Natural killer cell (primary cell): Measurements from ENCODE around the gene MCM8. TPM values are rescaled to one million over a fixed set of nuclear protein-coding genes. Genes with fewer than 3 reads are reported as not detected.
A peak's percentile ranks its signal among the peaks of the same experiment; 100 is the strongest.

ENCODE experiments used
- ATAC-seq, 3 donors: fragments of 150-1000 bp in 2 of 3; fragments of 200-7000 bp in 1 of 3; cut with Tn5 transposase; 1 replicate in 1 of 3; 2 replicates in 2 of 3; pipeline ENCODE4 v1.10.0; 2021; ENCODE audit warnings: mild to moderate bottlenecking in 2 of 3, moderate library complexity in 2 of 3
- DNase-seq, 2 donors: peaks; one replicate each; pipeline versions ENCODE4 v3.0.0 to v3.0.0-alpha.2; 2013 to 2021; ENCODE audit warnings: mixed read lengths in 1 of 2
- H3K27ac ChIP-seq: one replicate; pipeline ENCODE4 v1.5.1; 2013; ENCODE audit warnings: mild to moderate bottlenecking, low read length
- H3K27me3 ChIP-seq: one replicate; pipeline ENCODE4 v1.6.1; 2013; ENCODE audit warnings: low read length; ENCODE audit not compliant: control insufficient read depth, insufficient read depth
- H3K36me3 ChIP-seq: one replicate; pipeline ENCODE4 v1.6.1; 2013; ENCODE audit warnings: low read length; ENCODE audit not compliant: control insufficient read depth, insufficient read depth
- H3K4me1 ChIP-seq: one replicate; pipeline ENCODE4 v1.6.1; 2013; ENCODE audit warnings: low read length; ENCODE audit not compliant: control insufficient read depth, insufficient read depth
- H3K4me3 ChIP-seq: one replicate; pipeline ENCODE4 v1.5.1; 2013; ENCODE audit warnings: low read length
- H3K9me3 ChIP-seq: one replicate; pipeline ENCODE4 v1.6.1; 2013; ENCODE audit warnings: low read length; ENCODE audit not compliant: control insufficient read depth, insufficient read depth
- H3K27ac Mint-ChIP-seq, 2 donors: one replicate each; pipeline ENCODE4 v1.8.0; 2022; ENCODE audit warnings: mild to moderate bottlenecking in 2 of 2, mixed read lengths in 2 of 2, moderate library complexity in 1 of 2
- H3K27me3 Mint-ChIP-seq, 2 donors: one replicate each; pipeline ENCODE4 v1.8.0; 2022; ENCODE audit warnings: low read depth in 2 of 2, mixed read lengths in 2 of 2
- H3K36me3 Mint-ChIP-seq: one replicate; pipeline ENCODE4 v1.8.0; 2022; ENCODE audit warnings: mixed read lengths
- H3K4me1 Mint-ChIP-seq, 2 donors: one replicate each; pipeline ENCODE4 v1.8.0; 2022; ENCODE audit warnings: mixed read lengths in 2 of 2
- H3K4me3 Mint-ChIP-seq: one replicate; pipeline ENCODE4 v1.8.0; 2022; ENCODE audit warnings: mild to moderate bottlenecking, moderate library complexity, mixed read lengths
- H3K9me3 Mint-ChIP-seq, 2 donors: one replicate each; pipeline ENCODE4 v1.8.0; 2022; ENCODE audit warnings: mixed read lengths in 2 of 2
- WGBS: methylation state at CpG from one replicate; pipeline ENCODE4 v1.1.7; 2013; ENCODE audit warnings: missing lambda C conversion rate; ENCODE audit not compliant: insufficient coverage; 5-methylcytosine and 5-hydroxymethylcytosine counted together
- intact Hi-C: fragments of 100-400 bp; cut with micrococcal nuclease; formaldehyde crosslinking; loops from one replicate; pipeline ENCODE4 v1.14.2; 2022
- total RNA-seq, 4 donors: library from RNA; stranded (reverse); fragments of 120-200 nt in 1 of 4; gene quantifications; one replicate each; pipeline versions ENCODE4 v1.2.3 to v1.2.4, GENCODE V29; 2013 to 2022
- TF ChIP-seq, protein P1 (sequence below): fragments of 200-600 bp; IDR thresholded peaks from one replicate; pipeline ENCODE4 v1.8.0; 2022; ENCODE audit warnings: antibody characterized with exemption

Gene MCM8
- total RNA-seq, 3 donors from 2014 or later (not counting 1 experiment from before 2014, with no cell fraction given) = 8.1 to 14.3 (median 9.0) TPM

DNA sequence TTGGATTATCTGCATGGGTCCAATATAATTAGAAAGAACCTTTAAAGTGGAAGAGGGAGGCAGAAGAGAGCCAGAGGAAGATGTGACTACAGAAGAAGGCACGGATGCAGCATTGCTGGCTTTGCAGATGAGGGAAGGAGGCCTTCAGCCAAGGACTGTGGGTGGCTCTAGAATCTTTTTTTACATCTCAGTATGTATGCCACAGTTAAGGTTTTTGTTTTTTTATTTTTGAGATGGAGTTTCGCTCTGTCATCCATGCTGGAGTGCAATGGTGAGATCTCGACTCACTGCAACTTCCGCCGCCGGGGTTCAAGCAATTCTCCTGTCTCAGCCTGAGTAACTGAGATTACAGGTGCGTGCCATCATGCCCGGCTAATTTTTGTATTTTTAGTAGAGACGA lies 49.3 kb downstream of the MCM8 start:
- H3K4me1 Mint-ChIP-seq = peaks cover 44 to 47% of the 10 kb centered on the region in 2 donors
- Histone ChIP-seq H3K36me3 (no peaks in the 10 kb centered on the region), H3K9me3 (no peaks in the 10 kb centered on the region), H3K27me3 (no peaks in the 10 kb centered on the region), H3K27ac (no peak overlapping the region), H3K4me1 (peaks cover 24% of the 10 kb centered on the region), H3K4me3 (no peak overlapping the region)
- no peak overlapping the region for H3K4me3 Mint-ChIP-seq
- H3K27me3 Mint-ChIP-seq = no peaks in the 10 kb centered on the region
- intact Hi-C loops = loop anchor here (5.0 kb wide), 1 partner anchor 432 kb away; no protein-coding TSS in a partner anchor
- H3K9me3 Mint-ChIP-seq = no peaks in the 10 kb centered on the region
- no peaks in the 10 kb centered on the region for H3K36me3 Mint-ChIP-seq
- no peak for DNase-seq
- WGBS = 97% methylated on average over 9 of the region's 9 CpGs
- no peak overlapping the region for H3K27ac Mint-ChIP-seq
- no peak for ATAC-seq
- TF ChIP-seq, protein P1, sequence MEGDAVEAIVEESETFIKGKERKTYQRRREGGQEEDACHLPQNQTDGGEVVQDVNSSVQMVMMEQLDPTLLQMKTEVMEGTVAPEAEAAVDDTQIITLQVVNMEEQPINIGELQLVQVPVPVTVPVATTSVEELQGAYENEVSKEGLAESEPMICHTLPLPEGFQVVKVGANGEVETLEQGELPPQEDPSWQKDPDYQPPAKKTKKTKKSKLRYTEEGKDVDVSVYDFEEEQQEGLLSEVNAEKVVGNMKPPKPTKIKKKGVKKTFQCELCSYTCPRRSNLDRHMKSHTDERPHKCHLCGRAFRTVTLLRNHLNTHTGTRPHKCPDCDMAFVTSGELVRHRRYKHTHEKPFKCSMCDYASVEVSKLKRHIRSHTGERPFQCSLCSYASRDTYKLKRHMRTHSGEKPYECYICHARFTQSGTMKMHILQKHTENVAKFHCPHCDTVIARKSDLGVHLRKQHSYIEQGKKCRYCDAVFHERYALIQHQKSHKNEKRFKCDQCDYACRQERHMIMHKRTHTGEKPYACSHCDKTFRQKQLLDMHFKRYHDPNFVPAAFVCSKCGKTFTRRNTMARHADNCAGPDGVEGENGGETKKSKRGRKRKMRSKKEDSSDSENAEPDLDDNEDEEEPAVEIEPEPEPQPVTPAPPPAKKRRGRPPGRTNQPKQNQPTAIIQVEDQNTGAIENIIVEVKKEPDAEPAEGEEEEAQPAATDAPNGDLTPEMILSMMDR = no peak

DNA sequence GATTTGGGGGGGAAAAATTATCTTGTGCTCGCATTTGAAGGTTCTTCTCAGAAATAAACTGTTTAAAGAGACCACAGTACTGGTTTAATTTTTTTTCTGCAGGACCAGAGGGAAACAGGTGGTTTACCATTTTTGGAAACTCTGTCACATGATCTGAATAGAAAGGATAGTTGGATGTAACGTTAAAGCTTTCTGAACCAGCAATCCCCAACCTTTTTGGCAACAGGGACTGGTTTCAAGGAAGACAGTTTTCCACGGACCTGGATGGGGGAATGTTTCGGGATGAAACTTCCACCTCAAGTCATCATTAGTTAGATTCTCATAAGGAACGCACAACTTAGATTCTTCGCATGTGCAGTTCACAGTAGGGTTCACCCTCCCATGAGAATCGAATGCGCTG lies 50.4 kb downstream of the MCM8 start:
- H3K27ac ChIP-seq = no peak overlapping the region
- Mint-ChIP-seq H3K4me3 (no peak overlapping the region), H3K36me3 (no peaks in the 10 kb centered on the region), H3K4me1 (peaks cover 34 to 41% of the 10 kb centered on the region in 2 donors), H3K27me3 (no peaks in the 10 kb centered on the region), H3K9me3 (no peaks in the 10 kb centered on the region), H3K27ac (no peak overlapping the region)
- H3K4me1 ChIP-seq = peaks cover 23% of the 10 kb centered on the region
- 60% methylated on average over 8 of the region's 8 CpGs for WGBS
- TF ChIP-seq, protein P1 = no peak
- intact Hi-C loops = loop anchor here (5.0 kb wide), 1 partner anchor 434 kb away; no protein-coding TSS in a partner anchor
- no peak overlapping the region for H3K4me3 ChIP-seq
- H3K9me3 ChIP-seq = no peaks in the 10 kb centered on the region
- no peak for DNase-seq
- no peaks in the 10 kb centered on the region for H3K36me3 ChIP-seq
- no peak for ATAC-seq
- H3K27me3 ChIP-seq = no peaks in the 10 kb centered on the region

GRCh38 chr20:6006603-6006949 lies 56.1 kb downstream of the MCM8 start:
- TF ChIP-seq, protein P1 = no peak

GRCh38 chr20:6007094-6007528 lies 56.7 kb downstream of the MCM8 start:
- Histone ChIP-seq H3K4me3 (no peak overlapping the region), H3K4me1 (peaks cover 9% of the 10 kb centered on the region), H3K27ac (no peak overlapping the region), H3K36me3 (peaks cover 15% of the 10 kb centered on the region), H3K9me3 (no peaks in the 10 kb centered on the region), H3K27me3 (no peaks in the 10 kb centered on the region)
- TF ChIP-seq, protein P1 = no peak
- WGBS = 10% methylated on average over 3 of the region's 4 CpGs
- peak overlapping the region; percentile 93 for H3K4me3 Mint-ChIP-seq
- H3K27me3 Mint-ChIP-seq = no peaks in the 10 kb centered on the region
- DNase-seq = no peak
- intact Hi-C loops = no loop called here
- ATAC-seq = no peak
- H3K36me3 Mint-ChIP-seq = no peaks in the 10 kb centered on the region
- peak overlapping the region; percentile 75 to 91 for H3K27ac Mint-ChIP-seq
- no peaks in the 10 kb centered on the region for H3K9me3 Mint-ChIP-seq
- peaks cover 18 to 41% of the 10 kb centered on the region in 2 donors for H3K4me1 Mint-ChIP-seq

More at GRCh38 chr20:6006603-6006949, 56.1 kb downstream of the MCM8 start:
- Mint-ChIP-seq H3K4me1 (peaks cover 18 to 38% of the 10 kb centered on the region in 2 donors), H3K27me3 (no peaks in the 10 kb centered on the region), H3K36me3 (no peaks in the 10 kb centered on the region), H3K4me3 (peak overlapping the region; percentile 93), H3K9me3 (no peaks in the 10 kb centered on the region), H3K27ac (peak overlapping the region; percentile 75 to 91)
- H3K27ac ChIP-seq = no peak overlapping the region
- H3K4me1 ChIP-seq = peaks cover 9% of the 10 kb centered on the region
- H3K36me3 ChIP-seq = peaks cover 10% of the 10 kb centered on the region
- no peaks in the 10 kb centered on the region for H3K9me3 ChIP-seq
- under 1% methylated on average over 10 of the region's 10 CpGs for WGBS
- intact Hi-C loops = no loop called here
- no peaks in the 10 kb centered on the region for H3K27me3 ChIP-seq
- no peak for ATAC-seq
- peak in 1 of 2 donors; percentile 15 for DNase-seq
- peak overlapping the region; percentile 78 for H3K4me3 ChIP-seq
